VCaP (cell line): ENCODE results near the gene CBR3.

Source experiments
- H3K27ac ChIP-seq: fragments of 450-650 bp; 2 replicates; pipeline ENCODE4 v1.5.1; 2017
- TF ChIP-seq, protein P1 (sequence below): fragments of 450-650 bp; conservative IDR thresholded peaks from 2 replicates; pipeline ENCODE4 v1.5.1; 2017; ENCODE audit warnings: mild to moderate bottlenecking, moderate library complexity

Gene CBR3

DNA sequence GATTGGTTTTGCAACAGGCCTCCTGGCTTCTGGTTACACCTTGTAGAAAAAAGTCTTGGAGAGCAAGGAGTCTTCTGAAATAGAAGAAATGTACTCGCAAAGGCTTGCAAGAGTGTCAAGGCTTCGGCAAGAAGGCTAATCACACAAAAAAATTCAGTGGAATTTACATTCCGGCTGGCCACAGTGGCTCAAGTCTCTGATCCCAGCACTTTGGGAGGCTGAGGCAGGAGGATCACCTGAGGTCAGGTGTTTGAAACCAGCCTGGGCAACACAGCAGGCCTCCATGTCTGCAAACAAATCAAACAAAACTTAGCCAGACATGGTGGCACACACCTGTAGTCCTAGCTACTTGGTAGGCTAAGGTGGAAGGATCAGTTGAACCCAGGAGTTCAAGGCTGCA is 14.0 kb downstream of the CBR3 start:
- peak overlapping the region; percentile 15; the same call in 1 of the 2 replicates for H3K27ac ChIP-seq
- TF ChIP-seq, protein P1, sequence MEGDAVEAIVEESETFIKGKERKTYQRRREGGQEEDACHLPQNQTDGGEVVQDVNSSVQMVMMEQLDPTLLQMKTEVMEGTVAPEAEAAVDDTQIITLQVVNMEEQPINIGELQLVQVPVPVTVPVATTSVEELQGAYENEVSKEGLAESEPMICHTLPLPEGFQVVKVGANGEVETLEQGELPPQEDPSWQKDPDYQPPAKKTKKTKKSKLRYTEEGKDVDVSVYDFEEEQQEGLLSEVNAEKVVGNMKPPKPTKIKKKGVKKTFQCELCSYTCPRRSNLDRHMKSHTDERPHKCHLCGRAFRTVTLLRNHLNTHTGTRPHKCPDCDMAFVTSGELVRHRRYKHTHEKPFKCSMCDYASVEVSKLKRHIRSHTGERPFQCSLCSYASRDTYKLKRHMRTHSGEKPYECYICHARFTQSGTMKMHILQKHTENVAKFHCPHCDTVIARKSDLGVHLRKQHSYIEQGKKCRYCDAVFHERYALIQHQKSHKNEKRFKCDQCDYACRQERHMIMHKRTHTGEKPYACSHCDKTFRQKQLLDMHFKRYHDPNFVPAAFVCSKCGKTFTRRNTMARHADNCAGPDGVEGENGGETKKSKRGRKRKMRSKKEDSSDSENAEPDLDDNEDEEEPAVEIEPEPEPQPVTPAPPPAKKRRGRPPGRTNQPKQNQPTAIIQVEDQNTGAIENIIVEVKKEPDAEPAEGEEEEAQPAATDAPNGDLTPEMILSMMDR: no peak

DNA sequence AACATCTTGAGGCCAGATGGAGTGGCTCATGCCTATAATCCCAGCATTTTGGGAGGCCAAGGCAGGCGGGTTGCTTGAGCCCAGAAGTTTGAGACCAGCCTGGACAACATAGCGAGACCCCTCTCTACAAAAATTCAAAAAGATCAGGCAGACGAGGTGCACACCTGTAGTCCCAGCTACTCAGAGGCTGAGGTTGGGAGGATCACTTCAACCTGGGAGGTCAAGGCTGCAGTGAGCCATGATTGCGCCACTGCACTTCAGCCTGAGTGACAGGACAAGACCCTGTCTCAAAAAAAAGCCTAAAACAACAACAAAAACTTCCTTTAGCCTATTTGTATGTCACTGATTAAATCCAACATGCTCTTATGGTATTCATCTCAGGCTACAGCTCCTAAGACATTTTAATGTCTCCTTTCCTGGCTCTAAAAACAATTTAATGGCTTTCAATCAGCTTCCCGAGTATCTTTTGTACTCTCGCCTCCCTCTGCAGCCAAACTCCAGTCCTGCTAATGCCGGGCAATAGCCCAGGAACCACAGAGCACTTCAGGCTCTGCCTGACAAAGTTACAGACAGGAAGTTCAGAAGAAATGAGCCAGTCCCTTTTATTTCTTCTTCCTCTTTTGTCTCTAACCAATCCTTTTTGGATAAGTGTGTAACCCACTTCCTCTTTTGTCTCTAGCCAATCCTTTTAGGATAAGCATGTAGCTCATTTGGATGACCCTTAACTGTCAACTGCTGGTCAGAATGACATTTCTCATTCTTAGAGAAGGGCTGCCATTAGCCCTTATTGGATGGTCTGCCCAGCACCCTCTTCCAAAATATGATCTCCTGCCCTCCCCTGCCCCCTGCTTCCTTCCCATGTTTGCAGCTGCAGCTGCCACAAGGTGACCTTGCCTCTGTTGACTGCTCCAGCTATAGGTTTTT is 15.2 kb downstream of the CBR3 start:
- TF ChIP-seq, protein P1: no peak
- H3K27ac ChIP-seq: peak overlapping the region; percentile 22

DNA sequence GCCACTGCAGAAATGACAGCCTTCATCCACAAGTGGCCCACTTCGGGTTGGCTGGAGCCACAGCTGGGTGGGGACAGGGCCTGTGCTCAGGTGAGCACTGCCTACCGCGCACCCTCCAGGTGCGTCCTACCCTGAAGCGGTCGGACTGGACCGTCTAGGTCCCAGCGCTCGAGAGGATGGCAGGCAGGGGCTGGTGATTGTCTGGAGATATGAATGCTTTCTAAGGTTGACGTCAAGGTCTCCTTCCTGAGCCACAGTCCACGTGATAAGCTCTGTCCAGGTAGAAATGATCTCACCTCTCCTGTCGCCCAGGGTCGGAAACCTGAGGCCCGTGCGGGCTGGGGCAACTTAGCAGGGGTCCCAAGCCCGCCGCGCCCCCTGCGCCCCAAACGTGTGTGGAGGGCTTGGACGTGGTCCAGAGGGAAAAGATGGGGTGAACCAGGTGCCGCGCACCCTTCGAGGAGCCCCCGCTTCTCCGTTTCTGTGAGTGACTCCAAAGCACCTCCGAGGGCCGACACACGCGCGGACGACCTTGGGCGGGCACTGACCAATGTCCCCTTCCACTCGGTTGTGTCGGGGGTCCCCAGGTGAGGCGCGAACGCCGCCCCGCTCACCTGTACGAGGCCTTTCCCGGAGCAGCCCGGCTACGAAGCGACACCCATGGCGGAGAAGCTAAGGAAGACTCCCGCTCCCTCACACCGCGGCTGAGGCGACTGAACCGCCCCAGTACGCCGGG is 20.9 kb downstream of the CBR3 start:
- TF ChIP-seq, protein P1: no peak
- H3K27ac ChIP-seq: peak overlapping the region; percentile 100

DNA sequence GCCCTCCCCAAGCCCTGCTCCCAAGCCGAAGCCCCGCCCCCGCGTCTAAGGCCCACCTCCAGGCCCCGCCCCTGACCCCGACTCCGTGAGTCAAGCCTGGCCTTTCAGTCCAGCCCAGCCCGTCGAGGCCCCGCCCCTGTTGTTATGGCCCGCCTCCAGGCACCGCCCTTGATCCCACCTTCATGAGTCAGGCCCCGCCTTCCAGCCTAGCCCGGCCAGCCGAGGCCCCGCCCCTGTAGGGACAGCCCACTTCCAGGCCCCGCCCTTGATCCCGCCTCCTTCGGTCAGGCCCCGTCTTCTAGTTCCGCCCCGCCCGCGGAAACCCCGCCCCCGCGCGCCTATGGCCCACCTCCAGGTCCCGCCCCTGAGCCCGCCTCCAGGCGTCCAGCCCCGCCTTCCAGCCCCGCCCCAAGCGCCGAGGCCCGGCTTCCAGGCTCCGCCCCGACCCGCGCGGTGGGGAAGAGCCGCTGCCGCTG is 21.5 kb downstream of the CBR3 start:
- TF ChIP-seq, protein P1: no peak
- H3K27ac ChIP-seq: peak overlapping the region; percentile 100

DNA sequence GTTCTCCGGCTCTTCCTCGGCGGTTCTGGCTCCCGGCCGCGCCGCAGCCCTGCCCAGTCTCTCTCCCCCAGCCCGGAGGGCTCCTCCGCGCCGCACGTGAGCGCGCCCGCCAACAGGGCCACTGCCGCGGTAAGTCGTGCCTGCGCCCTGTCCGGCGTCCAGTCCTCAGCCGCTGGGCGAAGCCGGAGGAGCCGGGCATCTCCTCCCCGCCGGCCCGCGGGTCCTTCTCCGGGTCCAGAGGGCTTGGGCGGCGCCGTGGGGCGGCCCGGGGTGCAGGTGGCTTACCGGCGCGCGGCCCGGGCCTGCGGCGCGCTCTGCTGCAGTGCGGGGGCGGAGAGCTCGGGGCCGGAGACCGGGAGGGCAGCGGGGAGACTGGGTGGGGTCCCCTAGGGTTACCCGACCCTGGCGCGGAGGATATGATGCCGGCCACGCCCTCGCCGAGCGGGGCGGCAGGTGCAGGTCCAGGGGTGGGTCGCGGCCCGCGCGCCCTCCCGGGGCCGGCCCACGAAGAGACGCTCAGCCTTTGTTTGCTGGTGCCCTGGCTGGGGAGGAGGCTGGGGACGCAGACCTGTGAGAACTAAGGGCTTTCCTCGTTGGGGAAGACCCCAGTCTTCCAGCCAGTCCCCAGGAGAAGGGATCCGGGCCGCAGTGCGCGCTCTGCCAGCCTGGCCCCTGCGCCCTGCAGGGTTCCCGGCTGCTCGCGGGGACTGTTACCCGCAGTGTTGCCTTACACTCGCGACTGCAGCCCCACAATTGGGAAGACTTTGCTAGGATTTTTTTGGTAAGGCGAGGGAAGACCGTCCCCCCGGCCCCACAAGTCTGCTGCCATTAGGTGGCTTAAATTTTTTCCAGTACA is 22.2 kb downstream of the CBR3 start, which contains the start of gene DOP1B:
Gene DOP1B (plus strand): TSS at position 10 of the 856 bp plus-strand sequence. CDS start 7,910 bp downstream, outside the sequence.
- TF ChIP-seq, protein P1: no peak
- H3K27ac ChIP-seq: peak within 1 kb of the TSS; percentile 100

- H3K27ac ChIP-seq: peak overlapping the region; percentile 100
- TF ChIP-seq, protein P1: no peak
Measured at GRCh38 chr21:36159356-36159921, 24.6 kb downstream of the CBR3 start.
